Amygdala (tissue), 56 donors: Measurements from ENCODE around the gene CCDC39.

Experiments
- DNase-seq, 56 donors: peaks; one replicate each; lab custom pipeline; 2025; lab: John Stamatoyannopoulos, UW

The CCDC39 gene

DNA sequence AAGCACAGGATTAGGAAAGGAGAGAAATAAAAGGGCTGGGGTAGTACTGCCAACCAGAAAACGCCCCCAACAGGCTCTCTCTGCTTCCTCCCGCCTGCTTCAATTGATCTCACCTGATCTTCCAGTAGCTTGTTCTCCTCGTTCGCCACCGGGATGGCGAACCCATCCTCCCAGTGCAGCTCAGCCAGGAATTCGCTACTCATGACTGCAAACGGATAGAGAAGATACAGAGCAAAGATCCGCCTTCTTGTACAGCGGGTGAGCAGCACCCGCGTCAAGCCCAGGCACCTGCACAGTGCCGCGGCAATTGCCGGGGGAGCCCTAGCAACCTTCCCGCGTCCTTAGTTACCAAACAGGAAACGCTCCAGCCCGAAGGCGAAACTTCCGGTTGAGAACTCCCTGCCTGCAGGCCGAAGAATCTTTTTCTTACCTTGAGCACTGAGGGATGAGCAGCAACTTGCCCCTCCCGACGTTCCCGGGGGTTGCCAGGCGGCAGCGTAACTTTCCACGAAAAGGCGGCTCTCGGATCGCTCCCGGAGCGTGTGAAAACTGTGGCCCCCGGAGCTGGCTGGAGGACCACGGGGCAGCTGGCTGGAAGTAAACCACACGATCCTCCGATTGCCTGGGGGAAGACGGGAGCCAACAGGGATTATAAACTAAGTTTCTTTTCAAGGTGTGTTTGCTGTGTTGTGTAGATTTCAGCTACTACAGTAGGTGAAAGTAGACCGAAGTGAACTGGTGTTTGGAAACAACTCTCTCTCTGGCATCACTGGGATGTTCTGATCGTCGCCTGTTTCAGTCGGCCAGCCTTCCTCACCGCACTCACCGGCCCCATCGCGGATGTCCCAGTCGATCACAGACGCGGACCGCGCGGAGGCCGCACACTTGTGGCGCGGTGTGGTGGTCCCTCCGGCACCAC lies at the start of gene CCDC39:
CCDC39 (minus strand) TSS at position 312 of the 919 bp plus-strand sequence; CDS start at position 203, 109 bp downstream.
- peak in 51 of 56 donors; percentile 5 to 73 (median 44) for DNase-seq

- DNase-seq: no peak
Measured at GRCh38 chr3:180720012-180720411, 40.7 kb upstream of the CCDC39 start.

- no peak for DNase-seq
Measured at GRCh38 chr3:180707896-180708295, 28.6 kb upstream of the CCDC39 start.

DNA sequence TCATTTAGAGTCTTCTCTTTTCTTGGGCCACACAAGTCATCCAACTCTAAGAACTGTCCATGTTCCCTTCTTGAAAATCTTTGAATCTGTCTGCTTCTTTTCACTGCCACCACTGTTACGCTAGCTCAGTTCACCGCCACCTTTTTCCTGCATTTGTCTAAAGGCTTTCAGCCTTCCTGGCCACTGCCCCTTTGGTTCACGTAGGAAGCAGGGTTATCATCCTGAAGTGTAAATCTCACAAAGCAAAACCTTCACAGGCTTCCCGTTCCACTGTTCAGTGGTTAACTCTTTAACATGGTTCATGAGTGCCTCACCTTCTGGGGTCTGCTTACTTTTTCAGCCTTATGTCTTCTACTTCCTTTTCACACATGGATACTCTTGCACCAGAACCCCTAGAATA lies 26.3 kb upstream of the CCDC39 start:
- no peak for DNase-seq

GRCh38 chr3:180704532-180704931 lies 25.2 kb upstream of the CCDC39 start:
- no peak for DNase-seq

- no peak for DNase-seq
Measured at GRCh38 chr3:180700941-180701340, 21.7 kb upstream of the CCDC39 start.

- DNase-seq: no peak
Measured at GRCh38 chr3:180698760-180699270, 19.5 kb upstream of the CCDC39 start.

GRCh38 chr3:180694321-180694720 lies 15.0 kb upstream of the CCDC39 start:
- no peak for DNase-seq

- DNase-seq: no peak
Measured at GRCh38 chr3:180693656-180694055, 14.4 kb upstream of the CCDC39 start.

DNA sequence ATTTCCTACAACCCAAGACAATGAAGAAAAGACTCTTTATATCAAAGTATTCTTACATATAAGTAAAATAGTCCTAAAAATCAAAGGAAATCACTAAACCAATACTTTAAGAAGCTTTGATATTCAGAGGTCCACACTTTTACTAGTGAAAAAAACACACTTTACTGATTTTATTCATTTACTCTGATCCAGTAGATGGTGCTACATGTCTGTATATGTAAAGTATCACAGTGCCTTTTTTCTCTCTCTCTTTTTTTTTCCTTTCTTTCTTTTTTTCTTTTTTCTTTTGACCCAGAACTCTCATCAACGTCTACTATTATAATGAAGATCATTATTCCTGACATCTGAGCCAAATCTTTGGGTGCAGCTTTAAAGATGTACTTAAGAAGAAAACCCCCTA lies 10.8 kb upstream of the CCDC39 start:
- no peak for DNase-seq

- DNase-seq: no peak
Measured at GRCh38 chr3:180684807-180685206, 5.5 kb upstream of the CCDC39 start.

DNA sequence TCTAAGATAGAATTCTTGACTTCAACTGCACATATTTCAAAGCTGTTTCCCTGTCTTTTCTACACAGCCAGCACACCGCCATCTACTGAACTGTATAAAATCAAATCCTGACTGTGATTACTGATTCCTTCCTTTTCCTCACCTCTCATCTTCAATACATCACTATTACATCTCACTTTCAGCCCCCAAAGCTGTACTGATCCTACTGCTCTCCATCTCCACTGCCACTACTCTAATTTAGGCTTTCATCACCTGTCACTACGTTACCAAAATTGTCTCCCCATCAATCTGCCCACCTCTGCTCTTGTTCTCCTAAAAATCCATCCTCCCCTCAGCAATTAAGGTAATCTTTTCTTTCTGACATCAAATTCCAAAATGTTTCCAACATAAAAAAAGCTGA lies 4.5 kb upstream of the CCDC39 start:
- no peak for DNase-seq

DNA sequence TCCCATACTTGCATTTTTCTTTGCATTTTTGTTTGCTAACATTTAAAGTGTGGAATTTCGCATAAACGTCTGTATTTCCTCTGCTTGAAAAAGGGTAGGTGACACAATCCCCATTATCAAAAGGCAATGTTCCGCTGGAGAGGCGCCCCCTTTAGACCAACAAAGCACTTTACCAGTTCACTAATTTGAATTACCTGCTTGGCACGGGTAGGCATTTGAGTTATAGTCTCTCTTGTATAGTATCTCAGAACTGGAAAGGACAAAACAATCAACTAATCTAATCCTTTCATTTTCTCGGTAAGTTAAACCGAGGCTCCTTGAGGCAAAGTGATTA lies 775 bp upstream of the CCDC39 start:
- peak in 17 of 56 donors; percentile 7 to 55 (median 19) for DNase-seq

- no peak for DNase-seq
Measured at GRCh38 chr3:180678231-180678630, 1.1 kb downstream of the CCDC39 start.

- no peak for DNase-seq
Measured at GRCh38 chr3:180661444-180661843, 17.8 kb downstream of the CCDC39 start.

DNA sequence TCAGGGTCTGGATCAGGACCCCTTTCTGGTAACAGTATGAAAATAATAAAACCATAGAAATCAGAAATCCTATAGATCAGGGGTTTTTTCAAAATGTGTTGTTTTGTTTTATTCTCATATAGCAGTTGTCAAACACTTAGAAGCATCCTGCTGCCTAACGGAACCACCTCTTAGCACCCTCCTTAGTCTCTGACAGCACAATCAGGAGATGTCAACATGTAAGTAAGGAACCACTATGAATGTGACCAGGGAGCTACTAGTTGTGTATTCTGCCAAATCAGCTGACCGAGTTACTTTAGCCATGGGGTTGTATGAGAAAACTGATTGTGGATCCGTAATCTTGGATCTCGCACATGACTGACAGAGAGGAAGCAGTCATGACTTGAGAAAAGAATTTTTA lies 22.2 kb downstream of the CCDC39 start:
- DNase-seq: no peak

GRCh38 chr3:180656406-180656805 lies 22.9 kb downstream of the CCDC39 start:
- DNase-seq: no peak

- no peak for DNase-seq
Measured at GRCh38 chr3:180646187-180646790, 33.0 kb downstream of the CCDC39 start.

DNA sequence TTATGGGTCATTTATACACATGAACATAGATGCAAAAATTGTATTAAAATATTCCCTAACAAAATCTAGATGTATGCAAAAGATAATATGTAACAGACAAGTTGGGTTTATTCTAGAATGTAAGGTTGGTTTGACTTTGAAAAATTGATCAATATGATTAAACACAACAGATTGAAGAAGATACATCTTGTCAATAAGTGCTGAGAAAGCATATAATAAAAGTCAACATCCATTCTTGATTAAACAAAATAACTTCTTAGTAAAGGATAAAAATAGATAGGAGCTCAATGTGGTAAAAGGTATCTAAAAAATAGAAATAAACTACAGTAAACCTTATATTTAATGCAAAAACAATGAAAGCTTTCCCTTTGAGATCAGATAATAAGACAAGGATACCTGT lies 38.3 kb downstream of the CCDC39 start:
- no peak for DNase-seq

- DNase-seq: no peak
Measured at GRCh38 chr3:180633722-180634121, 45.6 kb downstream of the CCDC39 start.

- DNase-seq: no peak
Measured at GRCh38 chr3:180631317-180631716, 48.0 kb downstream of the CCDC39 start.

GRCh38 chr3:180630371-180630770 lies 48.9 kb downstream of the CCDC39 start:
- DNase-seq: no peak
